ENCODE data around the gene HS3ST6.
"Not testable (repeated sequence)": the region's sequence is repeated elsewhere in the genome, so short reads cannot be mapped to it uniquely, and the experiment has no call there.

HS3ST6 gene

DNA sequence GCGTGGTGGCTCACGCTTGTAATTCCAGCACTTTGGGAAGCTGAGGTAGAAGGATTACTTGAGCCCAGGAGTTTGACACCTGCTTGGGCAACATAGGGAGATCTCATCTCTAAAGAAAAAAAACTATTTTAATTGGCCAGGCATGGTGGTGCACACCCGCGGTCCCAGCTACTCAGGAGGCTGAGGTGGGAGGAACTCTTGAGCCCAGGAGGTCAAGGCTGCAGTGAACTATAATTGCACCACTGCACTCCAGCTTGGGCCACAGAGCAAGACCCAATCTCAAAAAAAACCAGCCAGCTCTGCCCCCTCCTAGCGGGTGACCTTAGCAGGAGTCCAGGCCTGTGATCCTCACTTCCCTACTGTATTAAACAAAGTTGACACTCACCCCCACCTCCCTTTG is 5.9 kb upstream of the HS3ST6 start:
- DNase-seq = no peak

DNA sequence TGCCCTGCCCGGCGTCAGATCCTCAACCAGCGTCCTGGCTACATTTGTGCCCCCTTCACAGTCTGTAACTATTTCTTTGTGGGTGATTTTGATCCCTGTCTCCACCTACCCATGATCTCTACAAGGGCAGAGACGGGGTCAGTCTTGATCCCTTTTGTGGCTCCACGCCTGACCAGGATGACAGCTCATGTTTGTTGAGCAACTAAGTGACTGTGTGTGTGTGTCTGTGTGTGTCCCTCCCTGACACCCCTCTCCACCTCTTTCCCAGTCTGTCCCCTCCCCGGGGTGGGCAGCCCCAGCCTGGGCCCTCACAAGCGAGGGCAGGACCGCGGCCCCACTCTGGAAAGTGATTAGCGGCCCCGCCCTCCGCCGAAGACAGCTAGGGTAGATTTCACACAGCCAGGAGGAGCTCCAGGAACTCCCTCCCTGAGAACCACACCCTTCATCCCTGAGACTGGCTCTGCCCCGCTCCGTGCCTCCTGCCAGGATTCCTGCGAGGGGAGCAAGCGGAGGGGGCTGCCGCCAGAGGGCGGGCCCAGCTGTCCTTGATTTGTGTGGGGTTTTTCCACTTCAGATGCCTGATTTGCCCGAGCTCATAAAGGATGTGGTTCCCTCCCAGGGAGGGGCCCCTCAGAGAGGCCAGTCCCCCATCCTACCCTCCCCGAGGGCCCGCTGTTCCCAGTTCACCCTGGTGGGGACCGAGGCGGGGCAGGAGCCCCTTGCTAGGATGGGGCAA is 5.3 kb upstream of the HS3ST6 start:
- no peak for DNase-seq

- no peak for DNase-seq
Measured at GRCh38 chr16:1922357-1922756, 4.1 kb upstream of the HS3ST6 start.

DNA sequence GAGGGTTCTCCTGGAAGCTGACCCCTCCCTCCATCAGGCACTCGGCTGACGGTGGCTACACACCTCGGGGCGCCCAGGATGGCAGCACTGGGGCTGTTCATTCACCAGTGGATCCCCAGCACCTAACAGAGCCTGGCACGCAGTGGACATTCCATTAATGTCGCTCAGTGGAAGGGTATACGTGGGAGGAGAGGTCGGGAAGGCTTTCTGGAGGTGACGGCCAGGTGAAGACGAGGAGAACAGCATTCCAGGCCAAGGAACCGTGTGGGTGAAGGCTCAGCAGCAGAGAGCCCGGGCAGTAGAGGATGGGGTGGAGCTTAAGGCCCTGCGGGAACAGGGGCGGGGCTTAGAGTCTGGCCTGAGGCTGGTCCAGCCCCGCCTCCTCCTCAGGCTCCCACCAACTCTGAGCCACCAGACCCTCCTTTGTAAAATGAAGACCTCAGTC is 2.5 kb upstream of the HS3ST6 start:
- no peak for DNase-seq

- DNase-seq = not testable (repeated sequence)
Measured at GRCh38 chr16:1920122-1920521, 1.9 kb upstream of the HS3ST6 start.

GRCh38 chr16:1919327-1919998 is 1.2 kb upstream of the HS3ST6 start:
- no peak for DNase-seq

GRCh38 chr16:1917665-1918350 is 407 bp downstream of the HS3ST6 start:
- DNase-seq = no peak

- no peak for DNase-seq
Measured at GRCh38 chr16:1917056-1917664, 1.1 kb downstream of the HS3ST6 start.

DNA sequence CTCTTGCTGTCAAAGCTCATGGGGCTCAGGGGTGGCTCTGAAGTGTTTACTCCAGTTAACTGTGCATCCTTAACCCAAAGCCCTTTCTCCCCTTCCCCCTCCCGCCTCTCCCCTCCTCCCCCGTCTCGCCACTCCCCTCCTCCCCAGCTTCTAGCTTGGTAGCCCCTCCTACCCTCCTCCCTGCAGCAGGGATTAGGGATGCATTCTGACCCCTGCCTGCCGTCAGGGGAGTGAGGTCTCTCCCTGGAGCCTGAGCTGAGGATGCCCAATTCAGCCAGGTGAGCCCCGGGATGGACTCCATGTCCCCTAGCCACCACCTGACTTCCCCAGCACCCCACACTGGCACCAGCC is 1.6 kb downstream of the HS3ST6 start:
- DNase-seq = no peak

DNA sequence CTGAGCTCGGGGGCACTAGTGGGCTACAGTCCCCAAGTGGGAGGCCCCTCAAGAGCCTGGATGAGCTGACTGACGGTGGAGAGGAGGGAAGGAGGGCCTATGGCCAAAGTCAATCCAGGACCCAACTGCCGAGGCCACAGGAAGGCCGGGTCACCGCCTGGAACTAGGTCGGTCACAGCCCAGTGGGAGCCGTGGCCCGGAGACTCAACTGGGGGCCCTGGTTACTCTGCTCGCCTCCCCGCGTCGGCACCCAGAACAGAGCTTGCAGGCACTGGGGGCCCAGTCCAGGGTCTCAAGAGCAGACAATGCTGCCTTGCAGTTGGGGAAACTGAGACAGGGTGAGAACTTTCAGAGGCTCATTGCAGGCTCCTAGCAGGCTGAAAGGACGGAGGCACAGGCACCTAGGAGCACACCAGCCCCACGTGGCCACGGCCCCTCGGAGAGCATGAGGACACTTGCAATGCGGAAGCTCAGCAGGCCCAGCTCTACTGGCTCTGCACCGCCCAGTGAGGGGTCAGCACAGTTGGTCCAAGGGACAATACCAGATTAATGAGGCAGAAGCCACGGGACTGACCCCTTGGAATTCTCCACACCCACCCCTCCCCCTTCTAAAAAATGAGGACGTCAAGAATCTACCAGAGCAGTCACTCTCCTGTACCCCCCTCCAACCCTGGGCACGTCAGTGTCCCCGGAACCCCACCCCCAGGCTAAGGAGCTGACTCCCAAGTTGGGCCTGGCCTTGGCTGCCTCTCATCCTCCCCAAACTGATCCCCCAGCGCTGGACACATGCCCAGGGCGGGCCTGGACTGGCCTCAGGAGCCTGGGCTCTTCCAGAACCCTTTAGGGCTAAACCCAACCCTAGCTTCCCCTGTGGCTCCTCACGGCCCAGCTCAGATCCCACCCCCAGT is 2.2 kb downstream of the HS3ST6 start:
- DNase-seq = no peak

DNA sequence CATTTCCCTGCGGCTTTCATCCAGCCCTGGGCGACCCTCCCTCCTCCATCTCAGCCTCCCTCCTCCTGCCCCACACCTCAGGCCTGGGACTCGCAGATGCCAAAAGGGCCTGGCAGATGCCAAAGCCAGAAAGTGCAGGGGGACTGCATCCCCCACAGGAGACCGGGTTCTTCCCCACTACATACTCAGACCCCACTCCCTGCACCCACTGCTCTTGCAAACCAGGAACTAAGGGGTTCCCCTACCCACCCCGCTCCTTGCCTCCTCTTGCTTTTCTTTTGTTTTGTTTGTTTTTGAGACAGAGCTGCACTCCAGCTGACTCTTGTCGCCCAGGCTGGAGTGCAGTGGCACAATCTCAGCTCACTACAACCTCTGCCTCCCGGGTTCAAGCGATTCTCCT is 3.2 kb downstream of the HS3ST6 start:
- no peak for DNase-seq

GRCh38 chr16:1914084-1914608 is 4.1 kb downstream of the HS3ST6 start:
- no peak for DNase-seq

- DNase-seq = no peak
Measured at GRCh38 chr16:1913327-1914083, 4.7 kb downstream of the HS3ST6 start.

- no peak for DNase-seq
Measured at GRCh38 chr16:1912215-1912543, 6.0 kb downstream of the HS3ST6 start.

GRCh38 chr16:1911467-1912214 is 6.6 kb downstream of the HS3ST6 start:
- DNase-seq = no peak

- no peak for DNase-seq
Measured at GRCh38 chr16:1909561-1910231, 8.5 kb downstream of the HS3ST6 start.

DNA sequence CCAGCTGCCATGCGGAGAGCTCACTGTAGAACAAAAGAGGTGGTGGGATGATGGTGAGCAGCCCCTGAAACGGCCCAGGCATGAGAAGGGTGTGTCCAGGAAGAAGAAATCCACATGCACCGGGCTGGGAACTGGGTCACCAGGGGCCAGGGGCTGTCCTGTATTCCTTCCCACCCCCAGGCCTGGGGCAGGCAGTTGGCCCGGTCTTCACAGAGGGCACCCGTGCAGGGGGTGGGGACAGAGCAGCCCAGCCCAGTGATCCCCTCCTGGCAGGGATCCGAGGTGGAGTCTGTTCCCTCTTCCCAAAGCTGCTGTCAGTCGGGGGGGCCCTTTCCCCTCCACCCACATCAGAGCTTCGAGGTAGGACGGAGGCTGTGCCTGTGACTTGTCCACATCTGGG is 9.2 kb downstream of the HS3ST6 start:
- no peak for DNase-seq

DNA sequence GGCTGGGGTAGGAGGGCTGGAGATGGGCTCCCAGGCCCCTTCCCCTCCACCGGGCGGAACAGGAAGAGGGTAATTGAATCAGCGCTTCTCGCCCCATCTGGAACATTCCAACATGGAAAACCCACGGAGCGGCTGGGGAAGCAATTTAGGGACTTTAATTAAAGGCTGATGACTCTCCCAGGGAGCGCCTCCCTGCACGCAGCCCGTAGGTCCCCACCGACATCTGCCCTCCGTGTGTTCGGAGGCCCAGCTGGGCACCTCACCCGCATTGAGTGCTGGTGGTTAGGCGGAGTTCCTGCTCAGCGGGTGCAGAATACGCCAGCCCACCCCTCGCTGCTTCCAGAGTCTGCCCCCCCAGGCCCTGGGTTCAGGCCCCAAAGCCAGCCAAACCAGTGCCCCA is 10.0 kb downstream of the HS3ST6 start:
- no peak for DNase-seq

- DNase-seq = no peak
Measured at GRCh38 chr16:1907226-1907860, 10.9 kb downstream of the HS3ST6 start.

DNA sequence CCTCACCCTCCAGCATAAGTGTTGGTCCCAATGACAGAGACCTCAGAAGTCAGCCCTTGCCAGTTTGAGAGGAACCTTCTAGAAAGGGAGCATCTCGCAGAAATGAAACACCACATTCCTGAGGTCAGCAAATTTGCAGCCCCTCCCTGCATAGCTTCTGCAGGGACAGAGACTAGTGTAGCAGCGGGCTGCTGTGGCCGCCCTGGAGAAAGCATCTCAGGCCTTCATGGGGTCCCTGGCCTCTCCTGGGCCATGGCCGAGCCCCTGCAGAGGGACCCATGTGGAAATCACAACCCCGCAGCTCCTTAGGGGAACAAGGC is 11.4 kb downstream of the HS3ST6 start:
- DNase-seq = no peak

Measured in NCI-H1048 (cell line).